CD14-positive monocyte (primary cell): ENCODE measurements around the gene PAPSS2. TPM values are rescaled to one million over a fixed set of nuclear protein-coding genes. Genes with fewer than 3 reads are reported as not detected.

Experiments used
- DNase-seq, 3 donors: peaks; one replicate each; pipeline ENCODE4 v3.0.0-alpha.2; 2011 to 2022
- H2AFZ ChIP-seq: 2 replicates; pipeline ENCODE4 v1.6.0; 2012; ENCODE audit warnings: mild to moderate bottlenecking, low read depth, low read length, inconsistent platforms; ENCODE audit not compliant: insufficient read depth, poor library complexity, severe bottlenecking
- H3K27ac ChIP-seq, 2 donors: 1 replicate in 1 of 2; 2 replicates in 1 of 2; pipeline ENCODE4 v1.5.1; 2012 to 2013; ENCODE audit warnings: low read length in 2 of 2, control low read depth in 1 of 2, inconsistent platforms in 1 of 2, low read depth in 1 of 2, mild to moderate bottlenecking in 1 of 2
- H3K27me3 ChIP-seq, 2 donors: one replicate each; pipeline versions ENCODE4 v1.6.0 to v1.6.1; 2011 to 2013; ENCODE audit warnings: low read length in 2 of 2; ENCODE audit not compliant: control insufficient read depth in 2 of 2, insufficient read depth in 2 of 2
- H3K36me3 ChIP-seq, 2 donors: replicated peaks in 1 of 2; 1 replicate in 1 of 2; 2 replicates in 1 of 2; pipeline versions ENCODE4 v1.5.1 to v1.6.1; 2012 to 2013; ENCODE audit warnings: low read length in 2 of 2, control low read depth in 1 of 2, inconsistent platforms in 1 of 2, mild to moderate bottlenecking in 1 of 2; ENCODE audit not compliant: insufficient read depth in 2 of 2, control insufficient read depth in 1 of 2
- H3K4me1 ChIP-seq, 2 donors: 1 replicate in 1 of 2; 2 replicates in 1 of 2; pipeline versions ENCODE4 v1.5.1 to v1.6.1; 2012 to 2013; ENCODE audit warnings: low read length in 2 of 2, control low read depth in 1 of 2, inconsistent platforms in 1 of 2, mild to moderate bottlenecking in 1 of 2, moderate library complexity in 1 of 2; ENCODE audit not compliant: insufficient read depth in 2 of 2, control insufficient read depth in 1 of 2
- H3K4me2 ChIP-seq: replicated peaks from 2 replicates; pipeline ENCODE3; 2012; ENCODE audit warnings: low read length, moderate library complexity, mild to moderate bottlenecking; ENCODE audit not compliant: poor library complexity, severe bottlenecking; ENCODE audit errors: extremely low read depth
- H3K4me3 ChIP-seq, 3 experiments: fragments of 200-600 bp in 1 of 3; sonication (generic) in 1 of 3; replicated peaks in 1 of 3; 1 replicate in 2 of 3; 2 replicates in 1 of 3; pipeline ENCODE4 v1.5.1; 2011 to 2013; ENCODE audit warnings: low read length in 3 of 3, mild to moderate bottlenecking in 3 of 3, control low read depth in 2 of 3, low read depth in 2 of 3, inconsistent platforms in 1 of 3, moderate library complexity in 1 of 3
- H3K79me2 ChIP-seq: 2 replicates; pipeline ENCODE4 v1.6.0; 2012; ENCODE audit warnings: mild to moderate bottlenecking, control low read depth, inconsistent platforms, low read length, moderate library complexity; ENCODE audit not compliant: insufficient read depth
- H3K9ac ChIP-seq: 2 replicates; pipeline ENCODE4 v1.6.0; 2017; ENCODE audit warnings: low read length, mild to moderate bottlenecking; ENCODE audit not compliant: insufficient read depth, poor library complexity, severe bottlenecking
- H3K9me3 ChIP-seq, 2 donors: replicated peaks in 1 of 2; 1 replicate in 1 of 2; 2 replicates in 1 of 2; pipeline versions ENCODE4 v1.5.1 to v1.6.1; 2012 to 2013; ENCODE audit warnings: low read length in 2 of 2, control low read depth in 1 of 2; ENCODE audit not compliant: control insufficient read depth in 1 of 2, insufficient read depth in 1 of 2
- H4K20me1 ChIP-seq: 2 replicates; pipeline ENCODE4 v1.6.0; 2012; ENCODE audit warnings: mild to moderate bottlenecking, low read length, control low read depth, moderate library complexity; ENCODE audit not compliant: insufficient read depth
- H3K27ac Mint-ChIP-seq, 7 donors: one replicate each; pipeline ENCODE4 v1.8.0; 2020; ENCODE audit warnings: mild to moderate bottlenecking in 7 of 7, mixed read lengths in 7 of 7, moderate library complexity in 6 of 7, inconsistent platforms in 2 of 7
- H3K27me3 Mint-ChIP-seq, 3 donors: one replicate each; pipeline ENCODE4 v1.8.0; 2021 to 2022; ENCODE audit warnings: low read depth in 3 of 3, mild to moderate bottlenecking in 3 of 3, mixed read lengths in 3 of 3, moderate library complexity in 3 of 3, inconsistent platforms in 1 of 3
- H3K36me3 Mint-ChIP-seq, 2 donors: one replicate each; pipeline ENCODE4 v1.8.0; 2020; ENCODE audit warnings: mixed read lengths in 2 of 2, inconsistent platforms in 1 of 2, mild to moderate bottlenecking in 1 of 2
- H3K4me1 Mint-ChIP-seq: one replicate; pipeline ENCODE4 v1.8.0; 2020; ENCODE audit warnings: mild to moderate bottlenecking, mixed read lengths
- H3K4me3 Mint-ChIP-seq, 2 donors: one replicate each; pipeline ENCODE4 v1.8.0; 2020; ENCODE audit warnings: mild to moderate bottlenecking in 2 of 2, mixed read lengths in 2 of 2, moderate library complexity in 1 of 2
- H3K9me3 Mint-ChIP-seq, 7 donors: one replicate each; pipeline ENCODE4 v1.8.0; 2020 to 2022; ENCODE audit warnings: mixed read lengths in 7 of 7, mild to moderate bottlenecking in 6 of 7, moderate library complexity in 6 of 7, inconsistent platforms in 2 of 7
- CTCF ChIP-seq: fragments of 200-600 bp; IDR thresholded peaks from one replicate; pipeline ENCODE4 v1.8.0; 2022; ENCODE audit warnings: antibody characterized with exemption, mild to moderate bottlenecking
- WGBS: methylation state at CpG from one replicate; pipeline ENCODE4 v1.1.5; 2013; ENCODE audit warnings: missing lambda C conversion rate; ENCODE audit not compliant: insufficient coverage; 5-methylcytosine and 5-hydroxymethylcytosine counted together
- intact Hi-C, 2 donors: fragments of 100-400 bp; cut with micrococcal nuclease; formaldehyde crosslinking; loops; one replicate each; pipeline versions ENCODE4 v1.15.0 to v1.15.1; 2023
- polyA plus RNA-seq, 3 donors: library from polyadenylated mRNA; depleted of rRNA in 1 of 3; unstranded in 2 of 3; stranded (reverse) in 1 of 3; fragments of 300-500 nt in 2 of 3; fragments of >200 nt in 1 of 3; fragmentation: Illumina TruSeq in 2 of 3; gene quantifications; 1 replicate in 2 of 3; 2 replicates in 1 of 3; pipeline ENCODE4 v1.2.3, GENCODE V29; 2012 to 2021

Gene PAPSS2
- polyA plus RNA-seq, 3 donors: 3.5 to 6.5 (median 6.2) TPM

DNA sequence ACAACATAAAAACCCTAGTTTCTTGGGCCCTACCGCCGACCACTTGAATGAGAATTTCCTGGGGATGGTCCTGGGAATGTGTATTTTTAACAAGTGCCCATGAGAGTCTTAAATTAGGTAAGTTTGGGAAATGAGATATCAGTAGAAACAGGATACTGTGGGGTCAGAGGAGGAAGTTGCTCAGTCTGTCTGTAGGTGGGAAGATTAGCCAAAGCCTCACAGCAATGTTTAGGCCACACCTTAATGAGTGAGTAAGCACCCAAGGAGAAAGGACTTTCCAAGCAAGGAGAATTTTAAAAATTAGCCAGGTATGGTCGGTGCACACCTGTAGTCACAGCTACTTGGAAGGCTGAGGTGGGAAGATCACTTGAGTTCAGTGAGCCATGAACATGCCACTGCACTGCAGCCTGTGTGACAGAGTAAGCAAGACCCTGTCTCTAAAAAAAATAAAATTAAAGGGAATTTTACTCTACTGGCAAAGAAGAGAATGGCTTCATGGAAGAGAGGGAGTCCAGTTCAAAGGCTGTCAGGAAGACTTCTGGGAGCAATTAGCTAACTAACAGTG, 31.9 kb downstream of the PAPSS2 start:
- Mint-ChIP-seq H3K36me3 (no peaks in the 10 kb centered on the region), H3K4me1 (no peaks in the 10 kb centered on the region), H3K9me3 (no peaks in the 10 kb centered on the region), H3K27ac (no peak overlapping the region), H3K27me3 (no peaks in the 10 kb centered on the region), H3K4me3 (no peak overlapping the region)
- TF ChIP-seq CTCF: no peak
- Histone ChIP-seq H3K4me2 (no peak overlapping the region), H3K27me3 (no peaks in the 10 kb centered on the region), H4K20me1 (no peaks in the 10 kb centered on the region), H3K9me3 (no peaks in the 10 kb centered on the region), H2AFZ (no peak overlapping the region), H3K79me2 (no peaks in the 10 kb centered on the region), H3K4me3 (no peak overlapping the region), H3K27ac (no peak overlapping the region), H3K4me1 (no peaks in the 10 kb centered on the region), H3K9ac (no peak overlapping the region), H3K36me3 (no peaks in the 10 kb centered on the region)
- intact Hi-C loops: no loop called here
- DNase-seq: no peak
- WGBS: 33% methylated on average over 3 of the region's 3 CpGs

GRCh38 chr10:87692956-87693484, 33.3 kb downstream of the PAPSS2 start:
- no peaks in the 10 kb centered on the region for H3K9me3 Mint-ChIP-seq
- peaks cover 0 to 3% (median 2%) of the 10 kb centered on the region in 3 donors for H3K27me3 Mint-ChIP-seq
- Histone ChIP-seq H3K27me3 (no peaks in the 10 kb centered on the region), H3K9ac (no peak overlapping the region), H4K20me1 (no peaks in the 10 kb centered on the region), H3K36me3 (no peaks in the 10 kb centered on the region), H3K4me1 (no peaks in the 10 kb centered on the region), H3K4me3 (no peak overlapping the region), H3K79me2 (no peaks in the 10 kb centered on the region), H3K27ac (no peak overlapping the region), H2AFZ (no peak overlapping the region), H3K4me2 (no peak overlapping the region), H3K9me3 (no peaks in the 10 kb centered on the region)
- H3K4me3 Mint-ChIP-seq: no peak overlapping the region
- intact Hi-C loops: no loop called here
- H3K4me1 Mint-ChIP-seq: no peaks in the 10 kb centered on the region
- H3K36me3 Mint-ChIP-seq: no peaks in the 10 kb centered on the region
- no peak for TF ChIP-seq CTCF
- WGBS: no CpG with 5 or more reads among the region's 3 CpGs
- no peak overlapping the region for H3K27ac Mint-ChIP-seq
- no peak for DNase-seq
